GM18868 (cell line): ENCODE data around the gene CDC42EP5.

Experiments
- ATAC-seq: cut with Tn5 transposase; IDR thresholded peaks from one replicate; pipeline ENCODE4 v1.9.1; 2021; ENCODE audit warnings: mild to moderate bottlenecking, moderate library complexity; ENCODE audit not compliant: unreplicated experiment

Gene CDC42EP5

GRCh38 chr19:54428323-54429175, 44.5 kb downstream of the CDC42EP5 start:
- no peak for ATAC-seq

- ATAC-seq = no peak
These were observed 45.5 kb downstream of the CDC42EP5 start for GRCh38 chr19:54427586-54427985.

DNA sequence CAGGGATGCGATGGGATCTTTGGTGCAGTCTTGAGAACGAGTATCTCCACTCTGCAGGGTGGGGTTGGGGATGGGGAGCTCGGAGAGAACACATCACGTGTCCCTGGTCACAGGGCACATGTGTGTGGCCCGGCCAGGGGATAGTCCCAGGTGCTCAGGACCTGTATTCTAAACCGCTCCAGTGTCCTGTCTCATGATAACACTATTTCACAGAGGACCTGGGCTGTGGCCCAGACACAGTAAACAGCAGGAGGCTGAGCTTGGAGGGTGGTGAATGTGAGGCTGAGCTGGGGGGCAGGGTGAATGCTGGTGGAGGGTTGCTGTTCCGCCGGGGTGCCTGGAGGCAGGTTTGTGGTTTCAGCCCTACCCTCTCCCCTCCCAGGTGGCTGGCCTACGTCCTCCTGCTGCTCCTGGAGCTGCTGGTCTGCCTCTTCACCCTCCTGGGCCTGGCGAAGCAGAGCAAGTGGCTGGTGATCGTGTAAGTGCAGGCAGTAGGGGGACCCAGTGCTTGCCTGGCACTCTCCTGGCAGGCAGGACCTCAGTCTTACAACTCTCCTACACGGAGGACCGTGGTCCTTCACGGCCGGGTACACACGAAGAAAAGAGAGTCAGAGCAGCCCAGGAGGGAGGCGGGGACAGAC, 46.7 kb downstream of the CDC42EP5 start:
- no peak for ATAC-seq

DNA sequence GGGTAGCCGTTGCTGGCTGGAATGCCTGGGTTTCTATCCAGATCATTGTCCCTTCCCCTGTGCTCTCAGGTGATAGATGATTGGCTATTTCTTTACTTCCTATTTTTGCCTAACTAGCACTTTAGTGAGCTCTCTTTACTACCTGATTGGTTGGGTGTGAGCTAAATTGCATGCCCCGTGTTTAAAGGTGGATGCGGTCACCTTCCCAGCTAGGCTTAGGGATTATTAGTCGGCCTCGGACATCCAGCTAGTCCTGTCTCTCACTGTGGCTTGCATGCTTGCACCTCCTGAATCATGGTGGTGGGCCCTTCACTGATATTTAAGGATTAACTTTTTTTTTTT, 47.7 kb downstream of the CDC42EP5 start:
- ATAC-seq = no peak

DNA sequence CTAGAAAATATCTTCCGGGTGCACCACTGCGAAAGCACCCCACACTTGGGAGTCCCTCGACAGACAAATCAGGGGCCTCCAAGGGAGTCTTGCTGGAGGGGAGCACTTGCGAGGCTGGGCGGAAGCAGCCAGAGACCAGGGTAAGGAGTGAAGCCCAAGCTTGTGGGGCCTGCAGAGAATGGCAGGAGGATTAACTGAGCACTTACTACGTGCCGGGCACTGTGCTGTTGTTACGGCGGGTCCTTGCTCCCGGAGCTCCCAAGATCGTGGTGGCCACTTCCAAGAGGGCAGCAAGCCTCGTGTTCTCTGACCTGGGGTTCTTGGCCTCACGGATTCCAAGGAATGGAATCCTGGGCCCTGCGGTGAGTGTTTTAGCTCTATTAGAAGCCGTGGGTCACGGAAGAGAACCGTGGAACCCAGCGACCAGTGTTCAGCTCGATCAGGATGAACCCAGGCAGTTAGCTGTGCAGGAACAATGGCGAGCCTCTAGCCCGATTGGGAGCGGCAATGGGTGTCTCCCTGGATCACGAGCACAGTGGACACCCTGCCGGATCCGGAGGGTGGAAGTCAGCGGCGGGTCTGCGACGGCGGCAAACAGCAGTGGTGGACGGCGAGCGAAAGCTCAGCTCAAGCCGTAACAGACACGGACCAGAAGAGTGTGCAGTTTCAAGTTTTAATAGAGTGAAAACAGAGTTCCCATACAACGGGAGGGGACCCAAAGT, 48.3 kb downstream of the CDC42EP5 start:
- no peak for ATAC-seq

DNA sequence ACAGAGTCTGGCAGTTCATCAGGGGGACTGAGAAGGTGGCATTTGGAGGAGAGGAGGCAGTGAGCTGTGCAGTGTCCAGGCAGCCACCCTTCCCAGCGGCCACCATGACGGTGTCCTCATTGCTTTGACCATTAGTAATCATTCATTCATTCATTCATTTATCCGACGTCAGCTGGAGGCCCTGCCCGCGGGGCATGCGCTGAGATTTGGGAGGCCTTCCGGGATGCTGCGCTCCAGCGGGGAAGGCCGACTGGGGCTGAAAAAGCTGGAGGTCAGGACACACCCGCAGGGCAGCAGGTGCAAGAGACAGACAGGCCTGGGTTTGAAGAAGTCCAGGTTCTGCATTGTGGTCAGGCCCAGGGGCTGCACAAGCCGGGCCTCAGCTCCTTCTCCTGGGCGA, 48.9 kb downstream of the CDC42EP5 start:
- no peak for ATAC-seq

DNA sequence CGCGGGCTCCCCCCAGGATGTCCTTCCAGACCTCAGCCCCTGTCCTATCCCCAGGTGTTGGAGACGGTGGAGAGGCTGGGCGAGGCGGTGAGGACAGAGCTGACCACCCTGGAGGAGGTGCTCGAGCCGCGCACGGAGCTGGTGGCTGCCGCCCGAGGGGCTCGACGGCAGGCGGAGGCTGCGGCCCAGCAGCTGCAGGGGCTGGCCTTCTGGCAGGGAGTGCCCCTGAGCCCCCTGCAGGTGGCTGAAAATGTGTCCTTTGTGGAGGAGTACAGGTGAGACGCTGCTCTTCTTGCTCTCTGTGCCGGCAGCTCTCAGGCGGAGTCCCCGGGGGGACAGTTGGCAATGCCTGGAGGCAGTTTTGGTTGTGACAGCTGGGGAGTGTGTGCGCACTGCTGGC, 51.0 kb downstream of the CDC42EP5 start:
- no peak for ATAC-seq

GRCh38 chr19:54421521-54421920, 51.6 kb downstream of the CDC42EP5 start:
- ATAC-seq = no peak

- no peak for ATAC-seq
These were observed 52.0 kb downstream of the CDC42EP5 start for GRCh38 chr19:54421169-54421516.

- no peak for ATAC-seq
These were observed 52.5 kb downstream of the CDC42EP5 start for GRCh38 chr19:54420383-54421168.

- ATAC-seq = no peak
These were observed 53.1 kb downstream of the CDC42EP5 start for GRCh38 chr19:54420068-54420382.

GRCh38 chr19:54418930-54419800, 53.9 kb downstream of the CDC42EP5 start:
- no peak for ATAC-seq

GRCh38 chr19:54418030-54418929, 54.8 kb downstream of the CDC42EP5 start:
- no peak for ATAC-seq

DNA sequence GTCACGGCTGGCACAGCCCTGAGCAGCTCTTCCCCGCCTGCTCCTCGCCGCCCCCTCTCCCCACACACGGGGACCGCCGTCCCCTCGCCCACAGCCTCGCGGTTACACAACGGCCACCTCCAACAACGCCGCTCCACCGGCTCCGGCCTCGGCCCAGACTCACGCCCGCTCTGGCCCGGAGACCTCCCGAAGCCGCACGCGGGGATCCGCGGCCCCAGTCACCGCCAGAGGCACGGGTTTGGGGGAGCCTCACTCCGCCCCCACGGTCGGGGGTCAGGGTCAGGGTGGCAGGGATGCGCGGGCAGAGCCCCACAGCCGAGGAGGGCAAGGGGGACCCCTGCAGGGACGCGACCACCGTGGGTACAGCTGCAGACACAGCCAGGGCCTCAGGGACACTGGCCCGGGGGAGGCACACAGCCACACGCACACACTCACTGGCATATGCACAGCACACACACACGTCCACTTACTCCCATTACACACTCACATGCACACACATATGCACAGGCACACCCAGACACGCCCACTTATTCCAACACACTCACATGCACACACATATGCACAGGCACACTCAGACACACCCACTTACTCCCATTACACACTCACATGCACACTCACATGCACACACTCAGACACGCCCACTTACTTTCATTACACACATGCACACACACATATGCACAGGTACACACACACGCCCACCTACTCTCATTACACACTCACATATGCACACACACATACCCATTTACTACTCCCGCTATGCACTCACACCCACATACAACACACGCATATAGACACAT, 56.2 kb downstream of the CDC42EP5 start:
- ATAC-seq = no peak

DNA sequence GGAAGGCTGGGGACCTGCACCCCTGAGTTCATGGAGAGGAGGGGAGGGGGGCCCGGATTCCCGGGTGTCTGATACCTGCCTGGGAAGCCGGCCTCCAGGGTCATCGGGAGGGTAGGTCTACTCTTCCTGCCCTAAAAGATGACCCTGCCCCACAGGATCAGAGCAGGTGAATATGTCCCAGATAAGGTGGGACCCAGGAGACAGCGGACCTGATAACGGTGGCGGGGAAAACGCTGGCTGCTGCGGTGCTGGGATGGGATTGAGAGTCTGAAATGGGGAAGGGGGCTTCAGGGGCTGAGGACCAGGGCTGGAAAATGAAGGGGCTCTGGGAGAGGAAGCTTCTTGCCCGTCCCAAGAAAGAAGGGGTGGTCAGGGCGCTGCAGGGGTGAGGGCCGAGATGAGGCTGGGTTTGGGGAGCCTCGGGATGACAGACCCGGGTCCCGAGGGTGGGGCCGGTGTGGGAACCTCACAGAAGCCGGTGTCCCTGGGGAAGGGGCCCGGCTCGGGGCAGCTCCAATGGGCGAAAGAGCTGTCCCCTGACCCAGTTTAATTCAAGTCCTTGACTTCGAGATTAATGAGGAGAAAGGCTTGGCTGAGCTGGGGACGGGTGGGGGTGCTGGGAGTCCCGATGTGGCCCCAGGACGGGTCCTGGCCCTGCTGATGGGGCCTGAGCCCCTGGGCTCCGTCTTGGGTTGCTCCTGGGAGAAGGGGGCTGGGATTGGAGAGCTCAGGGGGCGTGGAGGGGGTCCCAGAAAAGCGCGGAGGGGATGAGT, 57.0 kb downstream of the CDC42EP5 start:
- no peak for ATAC-seq

GRCh38 chr19:54415208-54415900, 57.7 kb downstream of the CDC42EP5 start, which contains the start of gene TTYH1:
TSS of gene TTYH1 (plus strand) at chr19:54415464. CDS start at chr19:54415553, 89 bp downstream.
- ATAC-seq = no peak
